GM23338 (cell line): ENCODE data around the gene MPHOSPH9. TPM values are rescaled to one million over a fixed set of nuclear protein-coding genes. Genes with fewer than 3 reads are reported as not detected.

Source experiments
- ATAC-seq: fragments of 200-7000 bp; cut with Tn5 transposase; 3 replicates; pipeline ENCODE4 v1.9.1; 2020
- DNase-seq: peaks from one replicate; pipeline ENCODE4 v3.0.0-alpha.2; 2015; ENCODE audit warnings: low spot score
- H2AFZ ChIP-seq: fragments of 200-600 bp; sonication (generic); 2 replicates; pipeline ENCODE4 v1.8.0; 2016; ENCODE audit warnings: antibody characterized with exemption, mild to moderate bottlenecking, moderate library complexity
- H3F3A ChIP-seq: fragments of 200-600 bp; sonication (generic); replicated peaks from 2 replicates; pipeline ENCODE4 v1.8.0; 2017; ENCODE audit warnings: antibody characterized with exemption, mixed run types, low read depth
- H3K27ac ChIP-seq: fragments of 200-600 bp; sonication (generic); 2 replicates; pipeline ENCODE4 v1.6.1; 2016; ENCODE audit warnings: low read depth
- H3K27me3 ChIP-seq: fragments of 200-600 bp; sonication (generic); 2 replicates; pipeline ENCODE4 v1.8.0; 2016; ENCODE audit warnings: mild to moderate bottlenecking, mixed run types, moderate library complexity; ENCODE audit not compliant: insufficient read depth
- H3K36me3 ChIP-seq: fragments of 200-600 bp; sonication (generic); 2 replicates; pipeline ENCODE4 v1.8.0; 2016; ENCODE audit warnings: mild to moderate bottlenecking; ENCODE audit not compliant: insufficient read depth
- H3K4me1 ChIP-seq: fragments of 200-600 bp; sonication (generic); 2 replicates; pipeline ENCODE4 v1.8.0; 2016; ENCODE audit warnings: mild to moderate bottlenecking, moderate library complexity; ENCODE audit not compliant: insufficient read depth
- H3K4me2 ChIP-seq: fragments of 200-600 bp; sonication (generic); 2 replicates; pipeline ENCODE4 v1.7.1; 2017; ENCODE audit warnings: mixed run types
- H3K4me3 ChIP-seq: fragments of 200-600 bp; sonication (generic); 2 replicates; pipeline ENCODE4 v1.6.1; 2016; ENCODE audit warnings: mixed run types
- H3K79me2 ChIP-seq: fragments of 200-600 bp; sonication (generic); replicated peaks from 2 replicates; pipeline ENCODE4 v1.8.0; 2017; ENCODE audit warnings: mild to moderate bottlenecking; ENCODE audit not compliant: insufficient read depth
- H3K9me2 ChIP-seq: fragments of 200-600 bp; sonication (generic); 2 replicates; pipeline ENCODE4 v1.8.0; 2017; ENCODE audit not compliant: insufficient read depth
- H4K20me1 ChIP-seq: fragments of 200-600 bp; sonication (generic); replicated peaks from 2 replicates; pipeline ENCODE4 v1.8.0; 2017; ENCODE audit warnings: mild to moderate bottlenecking; ENCODE audit not compliant: insufficient read depth
- H3K27ac Mint-ChIP-seq: 2 replicates; pipeline ENCODE4 v1.8.0; 2020; ENCODE audit warnings: inconsistent platforms, mild to moderate bottlenecking, moderate library complexity, mixed read lengths
- H3K27me3 Mint-ChIP-seq: 3 replicates; pipeline ENCODE4 v1.8.0; 2022; ENCODE audit warnings: low read depth, mild to moderate bottlenecking, moderate library complexity, mixed read lengths, inconsistent platforms; ENCODE audit not compliant: insufficient read depth, poor library complexity
- H3K36me3 Mint-ChIP-seq: 3 replicates; pipeline ENCODE4 v1.8.0; 2021; ENCODE audit warnings: low read depth, mild to moderate bottlenecking, inconsistent platforms, moderate library complexity, mixed read lengths
- H3K4me1 Mint-ChIP-seq: 3 replicates; pipeline ENCODE4 v1.8.0; 2020; ENCODE audit warnings: mild to moderate bottlenecking, inconsistent platforms, mixed read lengths
- H3K4me3 Mint-ChIP-seq: 3 replicates; pipeline ENCODE4 v1.8.0; 2021; ENCODE audit warnings: moderate library complexity, mild to moderate bottlenecking, inconsistent platforms, mixed read lengths
- H3K9me3 Mint-ChIP-seq: 3 replicates; pipeline ENCODE4 v1.8.0; 2020; ENCODE audit warnings: moderate library complexity, mild to moderate bottlenecking, inconsistent platforms, mixed read lengths
- CREB1 ChIP-seq: fragments of 250-450 bp; sonication (Bioruptor Pico); IDR thresholded peaks from 2 replicates; pipeline ENCODE4 v1.5.0; 2020; ENCODE audit warnings: low read depth, mild to moderate bottlenecking, moderate library complexity
- EZH2 ChIP-seq: fragments of 200-600 bp; sonication (generic); IDR thresholded peaks from one replicate; pipeline ENCODE4 v1.8.0; 2017; ENCODE audit warnings: antibody characterized with exemption, mild to moderate bottlenecking, low read depth; ENCODE audit not compliant: unreplicated experiment
- POLR2AphosphoS5 ChIP-seq: IDR thresholded peaks from 2 replicates; pipeline ENCODE4 v1.6.1; 2016; ENCODE audit warnings: antibody characterized with exemption, low read depth
- STAT1 ChIP-seq: IDR thresholded peaks from one replicate; pipeline ENCODE4 v1.6.1; 2016; ENCODE audit warnings: antibody characterized with exemption; ENCODE audit not compliant: unreplicated experiment
- ZNF114 ChIP-seq: fragments of 250-450 bp; sonication (Bioruptor Pico); IDR thresholded peaks from 2 replicates; pipeline ENCODE4 v1.5.0; 2020; ENCODE audit warnings: mild to moderate bottlenecking, moderate library complexity
- ZNF331 ChIP-seq: fragments of 250-450 bp; sonication (Bioruptor Pico); IDR thresholded peaks from 2 replicates; pipeline ENCODE4 v1.5.0; 2020; ENCODE audit warnings: low read depth, mild to moderate bottlenecking, moderate library complexity
- polyA plus RNA-seq: library from polyadenylated mRNA; unstranded; fragments of >200 nt; fragmentation: Nextera tagmentation; extraction: Ambion mirVana; gene quantifications from 2 replicates; pipeline ENCODE4 v1.2.1, GENCODE V29; 2016
- total RNA-seq: library from RNA; depleted of rRNA; stranded (reverse); fragments of >200 nt; shearing (Covaris generic); gene quantifications from 2 replicates; pipeline ENCODE4 v1.2.3, GENCODE V29; 2014
- TF ChIP-seq, protein P1 (sequence below): fragments of 250-450 bp; sonication (Bioruptor Pico); IDR thresholded peaks from 2 replicates; pipeline ENCODE4 v1.5.0; 2020; ENCODE audit warnings: mild to moderate bottlenecking, moderate library complexity
- TF ChIP-seq, protein P2 (sequence below): IDR thresholded peaks from one replicate; pipeline ENCODE4 v1.6.1; 2018; ENCODE audit warnings: antibody characterized with exemption; ENCODE audit not compliant: unreplicated experiment

Gene MPHOSPH9
- total and polyA plus RNA-seq, 2 experiments from 2014 or later, result 30.5 to 77.9 TPM

DNA sequence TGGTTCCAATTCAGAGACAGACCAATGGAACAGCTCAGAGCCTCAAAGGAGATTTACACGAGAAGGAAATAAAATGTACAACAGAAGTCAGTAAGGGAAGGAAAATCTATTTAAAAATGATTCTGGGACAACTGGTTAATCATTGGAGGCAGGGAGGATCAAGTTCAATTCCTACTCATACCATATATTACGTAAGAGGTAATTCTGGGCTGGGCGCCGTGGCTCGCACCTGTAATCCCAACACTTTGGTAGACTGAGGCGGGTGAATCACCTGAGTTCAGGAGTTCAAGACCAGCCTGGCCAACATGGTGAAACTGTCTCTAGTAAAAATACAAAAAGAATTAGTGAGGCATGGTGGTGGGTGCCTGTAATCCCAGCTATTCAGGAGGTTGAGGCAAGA lies 45.3 kb downstream of the MPHOSPH9 start (continued):
- TF ChIP-seq, protein P1, sequence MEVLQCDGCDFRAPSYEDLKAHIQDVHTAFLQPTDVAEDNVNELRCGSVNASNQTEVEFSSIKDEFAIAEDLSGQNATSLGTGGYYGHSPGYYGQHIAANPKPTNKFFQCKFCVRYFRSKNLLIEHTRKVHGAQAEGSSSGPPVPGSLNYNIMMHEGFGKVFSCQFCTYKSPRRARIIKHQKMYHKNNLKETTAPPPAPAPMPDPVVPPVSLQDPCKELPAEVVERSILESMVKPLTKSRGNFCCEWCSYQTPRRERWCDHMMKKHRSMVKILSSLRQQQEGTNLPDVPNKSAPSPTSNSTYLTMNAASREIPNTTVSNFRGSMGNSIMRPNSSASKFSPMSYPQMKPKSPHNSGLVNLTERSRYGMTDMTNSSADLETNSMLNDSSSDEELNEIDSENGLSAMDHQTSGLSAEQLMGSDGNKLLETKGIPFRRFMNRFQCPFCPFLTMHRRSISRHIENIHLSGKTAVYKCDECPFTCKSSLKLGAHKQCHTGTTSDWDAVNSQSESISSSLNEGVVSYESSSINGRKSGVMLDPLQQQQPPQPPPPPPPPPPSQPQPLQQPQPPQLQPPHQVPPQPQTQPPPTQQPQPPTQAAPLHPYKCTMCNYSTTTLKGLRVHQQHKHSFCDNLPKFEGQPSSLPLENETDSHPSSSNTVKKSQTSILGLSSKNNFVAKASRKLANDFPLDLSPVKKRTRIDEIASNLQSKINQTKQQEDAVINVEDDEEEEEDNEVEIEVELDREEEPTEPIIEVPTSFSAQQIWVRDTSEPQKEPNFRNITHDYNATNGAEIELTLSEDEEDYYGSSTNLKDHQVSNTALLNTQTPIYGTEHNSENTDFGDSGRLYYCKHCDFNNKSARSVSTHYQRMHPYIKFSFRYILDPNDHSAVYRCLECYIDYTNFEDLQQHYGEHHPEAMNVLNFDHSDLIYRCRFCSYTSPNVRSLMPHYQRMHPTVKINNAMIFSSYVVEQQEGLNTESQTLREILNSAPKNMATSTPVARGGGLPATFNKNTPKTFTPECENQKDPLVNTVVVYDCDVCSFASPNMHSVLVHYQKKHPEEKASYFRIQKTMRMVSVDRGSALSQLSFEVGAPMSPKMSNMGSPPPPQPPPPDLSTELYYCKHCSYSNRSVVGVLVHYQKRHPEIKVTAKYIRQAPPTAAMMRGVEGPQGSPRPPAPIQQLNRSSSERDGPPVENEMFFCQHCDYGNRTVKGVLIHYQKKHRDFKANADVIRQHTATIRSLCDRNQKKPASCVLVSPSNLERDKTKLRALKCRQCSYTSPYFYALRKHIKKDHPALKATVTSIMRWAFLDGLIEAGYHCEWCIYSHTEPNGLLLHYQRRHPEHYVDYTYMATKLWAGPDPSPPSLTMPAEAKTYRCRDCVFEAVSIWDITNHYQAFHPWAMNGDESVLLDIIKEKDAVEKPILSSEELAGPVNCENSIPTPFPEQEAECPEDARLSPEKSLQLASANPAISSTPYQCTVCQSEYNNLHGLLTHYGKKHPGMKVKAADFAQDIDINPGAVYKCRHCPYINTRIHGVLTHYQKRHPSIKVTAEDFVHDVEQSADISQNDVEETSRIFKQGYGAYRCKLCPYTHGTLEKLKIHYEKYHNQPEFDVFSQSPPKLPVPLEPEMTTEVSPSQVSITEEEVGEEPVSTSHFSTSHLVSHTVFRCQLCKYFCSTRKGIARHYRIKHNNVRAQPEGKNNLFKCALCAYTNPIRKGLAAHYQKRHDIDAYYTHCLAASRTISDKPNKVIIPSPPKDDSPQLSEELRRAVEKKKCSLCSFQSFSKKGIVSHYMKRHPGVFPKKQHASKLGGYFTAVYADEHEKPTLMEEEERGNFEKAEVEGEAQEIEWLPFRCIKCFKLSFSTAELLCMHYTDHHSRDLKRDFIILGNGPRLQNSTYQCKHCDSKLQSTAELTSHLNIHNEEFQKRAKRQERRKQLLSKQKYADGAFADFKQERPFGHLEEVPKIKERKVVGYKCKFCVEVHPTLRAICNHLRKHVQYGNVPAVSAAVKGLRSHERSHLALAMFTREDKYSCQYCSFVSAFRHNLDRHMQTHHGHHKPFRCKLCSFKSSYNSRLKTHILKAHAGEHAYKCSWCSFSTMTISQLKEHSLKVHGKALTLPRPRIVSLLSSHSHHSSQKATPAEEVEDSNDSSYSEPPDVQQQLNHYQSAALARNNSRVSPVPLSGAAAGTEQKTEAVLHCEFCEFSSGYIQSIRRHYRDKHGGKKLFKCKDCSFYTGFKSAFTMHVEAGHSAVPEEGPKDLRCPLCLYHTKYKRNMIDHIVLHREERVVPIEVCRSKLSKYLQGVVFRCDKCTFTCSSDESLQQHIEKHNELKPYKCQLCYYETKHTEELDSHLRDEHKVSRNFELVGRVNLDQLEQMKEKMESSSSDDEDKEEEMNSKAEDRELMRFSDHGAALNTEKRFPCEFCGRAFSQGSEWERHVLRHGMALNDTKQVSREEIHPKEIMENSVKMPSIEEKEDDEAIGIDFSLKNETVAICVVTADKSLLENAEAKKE (CRISPR knock-in tag), result no peak
- no peak for TF ChIP-seq STAT1
- TF ChIP-seq, protein P2, sequence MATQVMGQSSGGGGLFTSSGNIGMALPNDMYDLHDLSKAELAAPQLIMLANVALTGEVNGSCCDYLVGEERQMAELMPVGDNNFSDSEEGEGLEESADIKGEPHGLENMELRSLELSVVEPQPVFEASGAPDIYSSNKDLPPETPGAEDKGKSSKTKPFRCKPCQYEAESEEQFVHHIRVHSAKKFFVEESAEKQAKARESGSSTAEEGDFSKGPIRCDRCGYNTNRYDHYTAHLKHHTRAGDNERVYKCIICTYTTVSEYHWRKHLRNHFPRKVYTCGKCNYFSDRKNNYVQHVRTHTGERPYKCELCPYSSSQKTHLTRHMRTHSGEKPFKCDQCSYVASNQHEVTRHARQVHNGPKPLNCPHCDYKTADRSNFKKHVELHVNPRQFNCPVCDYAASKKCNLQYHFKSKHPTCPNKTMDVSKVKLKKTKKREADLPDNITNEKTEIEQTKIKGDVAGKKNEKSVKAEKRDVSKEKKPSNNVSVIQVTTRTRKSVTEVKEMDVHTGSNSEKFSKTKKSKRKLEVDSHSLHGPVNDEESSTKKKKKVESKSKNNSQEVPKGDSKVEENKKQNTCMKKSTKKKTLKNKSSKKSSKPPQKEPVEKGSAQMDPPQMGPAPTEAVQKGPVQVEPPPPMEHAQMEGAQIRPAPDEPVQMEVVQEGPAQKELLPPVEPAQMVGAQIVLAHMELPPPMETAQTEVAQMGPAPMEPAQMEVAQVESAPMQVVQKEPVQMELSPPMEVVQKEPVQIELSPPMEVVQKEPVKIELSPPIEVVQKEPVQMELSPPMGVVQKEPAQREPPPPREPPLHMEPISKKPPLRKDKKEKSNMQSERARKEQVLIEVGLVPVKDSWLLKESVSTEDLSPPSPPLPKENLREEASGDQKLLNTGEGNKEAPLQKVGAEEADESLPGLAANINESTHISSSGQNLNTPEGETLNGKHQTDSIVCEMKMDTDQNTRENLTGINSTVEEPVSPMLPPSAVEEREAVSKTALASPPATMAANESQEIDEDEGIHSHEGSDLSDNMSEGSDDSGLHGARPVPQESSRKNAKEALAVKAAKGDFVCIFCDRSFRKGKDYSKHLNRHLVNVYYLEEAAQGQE, result no peak

DNA sequence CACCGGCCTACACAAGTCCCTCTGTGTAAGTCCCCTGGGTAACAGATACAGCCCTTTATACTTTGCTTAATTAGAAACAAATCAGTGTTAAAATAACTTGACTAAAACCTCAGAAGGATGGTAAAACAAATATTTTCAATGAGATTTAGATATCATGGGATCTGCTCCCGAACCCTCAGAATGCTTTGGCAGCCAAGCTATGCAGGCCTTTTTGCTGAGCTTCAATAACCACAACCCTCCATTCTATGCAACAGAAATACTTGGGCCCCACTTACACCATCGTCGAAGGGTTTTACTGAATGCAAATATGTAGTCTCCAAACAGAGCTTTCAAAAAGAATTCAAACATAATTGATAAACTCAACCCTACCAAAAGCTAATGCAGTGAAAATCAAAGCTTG lies 52.8 kb downstream of the MPHOSPH9 start:
- H3K27ac ChIP-seq, result no peak overlapping the region
- no peaks in the 10 kb centered on the region for H3K79me2 ChIP-seq
- H3K9me3 Mint-ChIP-seq, result no peaks in the 10 kb centered on the region
- H2AFZ ChIP-seq, result no peak overlapping the region
- no peak overlapping the region for H3K4me3 ChIP-seq
- H4K20me1 ChIP-seq, result peaks cover 7% of the 10 kb centered on the region; the same call in 1 of the 2 replicates
- no peaks in the 10 kb centered on the region for H3K9me2 ChIP-seq
- ATAC-seq (no peak), DNase-seq (no peak)
- H3K4me1 ChIP-seq, result no peaks in the 10 kb centered on the region
- no peaks in the 10 kb centered on the region for H3K27me3 ChIP-seq
- no peak overlapping the region for H3K27ac Mint-ChIP-seq
- no peak overlapping the region for H3K4me2 ChIP-seq
- no peaks in the 10 kb centered on the region for H3F3A ChIP-seq
- peaks cover 42% of the 10 kb centered on the region for H3K36me3 Mint-ChIP-seq
- no peak overlapping the region for H3K4me3 Mint-ChIP-seq
- H3K27me3 Mint-ChIP-seq, result no peaks in the 10 kb centered on the region
- peaks cover 23% of the 10 kb centered on the region for H3K36me3 ChIP-seq
- no peaks in the 10 kb centered on the region for H3K4me1 Mint-ChIP-seq
- TF ChIP-seq EZH2, result no peak
- TF ChIP-seq POLR2AphosphoS5, result no peak
- TF ChIP-seq ZNF331 (CRISPR knock-in tag), result no peak
- TF ChIP-seq STAT1, result no peak
- no peak for TF ChIP-seq ZNF114
- no peak for TF ChIP-seq CREB1 (CRISPR knock-in tag)
